Astrocyte (in vitro differentiated cells and primary cell): ENCODE data around the gene CACHD1.

Source experiments
- EZH2 ChIP-seq: IDR thresholded peaks from 2 replicates; pipeline ENCODE4 v1.6.1; 2012; ENCODE audit warnings: mild to moderate bottlenecking, low read length, inconsistent platforms; ENCODE audit not compliant: insufficient read depth
- TF ChIP-seq, protein P1 (sequence below): IDR thresholded peaks from 2 replicates; pipeline ENCODE4 v1.5.1; 2011; ENCODE audit warnings: low read depth, mild to moderate bottlenecking, inconsistent platforms, low read length, moderate library complexity; ENCODE audit not compliant: insufficient read depth

- TF ChIP-seq, protein P1, sequence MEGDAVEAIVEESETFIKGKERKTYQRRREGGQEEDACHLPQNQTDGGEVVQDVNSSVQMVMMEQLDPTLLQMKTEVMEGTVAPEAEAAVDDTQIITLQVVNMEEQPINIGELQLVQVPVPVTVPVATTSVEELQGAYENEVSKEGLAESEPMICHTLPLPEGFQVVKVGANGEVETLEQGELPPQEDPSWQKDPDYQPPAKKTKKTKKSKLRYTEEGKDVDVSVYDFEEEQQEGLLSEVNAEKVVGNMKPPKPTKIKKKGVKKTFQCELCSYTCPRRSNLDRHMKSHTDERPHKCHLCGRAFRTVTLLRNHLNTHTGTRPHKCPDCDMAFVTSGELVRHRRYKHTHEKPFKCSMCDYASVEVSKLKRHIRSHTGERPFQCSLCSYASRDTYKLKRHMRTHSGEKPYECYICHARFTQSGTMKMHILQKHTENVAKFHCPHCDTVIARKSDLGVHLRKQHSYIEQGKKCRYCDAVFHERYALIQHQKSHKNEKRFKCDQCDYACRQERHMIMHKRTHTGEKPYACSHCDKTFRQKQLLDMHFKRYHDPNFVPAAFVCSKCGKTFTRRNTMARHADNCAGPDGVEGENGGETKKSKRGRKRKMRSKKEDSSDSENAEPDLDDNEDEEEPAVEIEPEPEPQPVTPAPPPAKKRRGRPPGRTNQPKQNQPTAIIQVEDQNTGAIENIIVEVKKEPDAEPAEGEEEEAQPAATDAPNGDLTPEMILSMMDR = no peak
- no peak for TF ChIP-seq EZH2
These were observed 42.0 kb upstream of the CACHD1 start for GRCh38 chr1:64427879-64428278.
